Lung (tissue), 12 donors: ENCODE measurements around the gene LIPI. TPM values are rescaled to one million over a fixed set of nuclear protein-coding genes. Genes with fewer than 3 reads are reported as not detected.

ENCODE experiments used
- ATAC-seq: fragments of 200-7000 bp; cut with Tn5 transposase; one replicate; pipeline ENCODE4 v1.9.1; 2020; ENCODE audit warnings: moderate number of reproducible peaks; ENCODE audit not compliant: insufficient read depth, low FRiP score
- DNase-seq, 3 donors: peaks; one replicate each; pipeline ENCODE4 v3.0.0-alpha.2; 2013 to 2017
- H3K27ac ChIP-seq, 2 donors: one replicate each; pipeline ENCODE4 v1.5.1; 2013; ENCODE audit warnings: mild to moderate bottlenecking in 2 of 2, moderate library complexity in 2 of 2, control low read depth in 1 of 2, inconsistent platforms in 1 of 2, low read depth in 1 of 2, low read length in 1 of 2
- H3K27me3 ChIP-seq, 3 donors: one replicate each; pipeline ENCODE4 v1.5.1; 2013; ENCODE audit warnings: low read length in 2 of 3; ENCODE audit not compliant: control insufficient read depth in 3 of 3, insufficient read depth in 3 of 3
- H3K36me3 ChIP-seq, 4 donors: one replicate each; pipeline ENCODE4 v1.5.1; 2013; ENCODE audit warnings: low read length in 4 of 4, mild to moderate bottlenecking in 1 of 4, moderate library complexity in 1 of 4; ENCODE audit not compliant: control insufficient read depth in 4 of 4, insufficient read depth in 4 of 4
- H3K4me1 ChIP-seq, 5 donors: one replicate each; pipeline ENCODE4 v1.5.1; 2013; ENCODE audit warnings: low read length in 5 of 5, mild to moderate bottlenecking in 2 of 5, moderate library complexity in 1 of 5; ENCODE audit not compliant: control insufficient read depth in 5 of 5, insufficient read depth in 5 of 5
- H3K4me3 ChIP-seq: one replicate; pipeline ENCODE4 v1.5.1; 2013; ENCODE audit warnings: mild to moderate bottlenecking, control low read depth, moderate library complexity
- H3K9ac ChIP-seq, 2 donors: one replicate each; pipeline ENCODE4 v1.5.1; 2013; ENCODE audit warnings: low read length in 2 of 2, control low read depth in 1 of 2; ENCODE audit not compliant: insufficient read depth in 1 of 2
- H3K9me3 ChIP-seq, 4 donors: one replicate each; pipeline ENCODE4 v1.5.1; 2013; ENCODE audit warnings: low read length in 3 of 4, mild to moderate bottlenecking in 1 of 4, moderate library complexity in 1 of 4; ENCODE audit not compliant: control insufficient read depth in 4 of 4, insufficient read depth in 3 of 4
- WGBS, 2 donors: extraction: QIAGEN DNeasy Blood & Tissue Kit; methylation state at CpG; one replicate each; pipeline ENCODE4 v1.1.7; 2013; 5-methylcytosine and 5-hydroxymethylcytosine counted together
- polyA plus RNA-seq, 2 donors: library from polyadenylated mRNA; stranded (reverse); fragments of 200-250 nt; gene quantifications; one replicate each; pipeline ENCODE4 v1.2.1, GENCODE V29; 2013
- total RNA-seq, 2 donors: library from RNA; depleted of rRNA in 1 of 2; stranded (reverse); fragments of >200 nt in 1 of 2; gene quantifications; one replicate each; pipeline ENCODE4 v1.2.1, GENCODE V29; 2014 to 2021
- TF ChIP-seq, protein P1 (sequence below): IDR thresholded peaks from 2 replicates; pipeline ENCODE4 v1.5.1; 2012; ENCODE audit warnings: mild to moderate bottlenecking; ENCODE audit errors: control extremely low read depth, extremely low read depth
- donor health status: control.
- donor health status: control.
- donor health status: Bipolar disorder and iron deficiency.
- donor health status: healthy.
- donor health status: DM: yes; HTN: yes; CAD: no.

LIPI gene
- total and polyA plus RNA-seq, 4 donors, result not detected

DNA sequence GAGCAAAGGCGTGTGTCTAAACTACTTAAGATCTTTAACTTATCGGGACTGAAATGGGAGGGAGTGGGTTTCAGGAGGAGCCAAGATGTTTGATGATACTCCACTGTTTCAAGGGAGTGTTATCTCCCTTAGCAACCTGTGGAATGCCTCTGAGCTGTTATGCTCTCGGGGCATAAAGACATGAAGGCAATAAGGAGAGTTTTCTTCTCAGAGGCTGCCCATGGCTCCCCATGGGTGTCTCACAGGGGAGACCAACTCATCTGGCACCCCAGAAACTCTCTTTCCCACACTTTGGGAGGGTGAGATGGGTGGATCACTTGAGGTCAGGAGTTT lies 130.0 kb downstream of the LIPI start:
- 95% methylated on average over 3 of the region's 3 CpGs for WGBS, 2 donors
- no peak overlapping the region for H3K27ac ChIP-seq
- TF ChIP-seq, protein P1, sequence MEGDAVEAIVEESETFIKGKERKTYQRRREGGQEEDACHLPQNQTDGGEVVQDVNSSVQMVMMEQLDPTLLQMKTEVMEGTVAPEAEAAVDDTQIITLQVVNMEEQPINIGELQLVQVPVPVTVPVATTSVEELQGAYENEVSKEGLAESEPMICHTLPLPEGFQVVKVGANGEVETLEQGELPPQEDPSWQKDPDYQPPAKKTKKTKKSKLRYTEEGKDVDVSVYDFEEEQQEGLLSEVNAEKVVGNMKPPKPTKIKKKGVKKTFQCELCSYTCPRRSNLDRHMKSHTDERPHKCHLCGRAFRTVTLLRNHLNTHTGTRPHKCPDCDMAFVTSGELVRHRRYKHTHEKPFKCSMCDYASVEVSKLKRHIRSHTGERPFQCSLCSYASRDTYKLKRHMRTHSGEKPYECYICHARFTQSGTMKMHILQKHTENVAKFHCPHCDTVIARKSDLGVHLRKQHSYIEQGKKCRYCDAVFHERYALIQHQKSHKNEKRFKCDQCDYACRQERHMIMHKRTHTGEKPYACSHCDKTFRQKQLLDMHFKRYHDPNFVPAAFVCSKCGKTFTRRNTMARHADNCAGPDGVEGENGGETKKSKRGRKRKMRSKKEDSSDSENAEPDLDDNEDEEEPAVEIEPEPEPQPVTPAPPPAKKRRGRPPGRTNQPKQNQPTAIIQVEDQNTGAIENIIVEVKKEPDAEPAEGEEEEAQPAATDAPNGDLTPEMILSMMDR, result no peak

DNA sequence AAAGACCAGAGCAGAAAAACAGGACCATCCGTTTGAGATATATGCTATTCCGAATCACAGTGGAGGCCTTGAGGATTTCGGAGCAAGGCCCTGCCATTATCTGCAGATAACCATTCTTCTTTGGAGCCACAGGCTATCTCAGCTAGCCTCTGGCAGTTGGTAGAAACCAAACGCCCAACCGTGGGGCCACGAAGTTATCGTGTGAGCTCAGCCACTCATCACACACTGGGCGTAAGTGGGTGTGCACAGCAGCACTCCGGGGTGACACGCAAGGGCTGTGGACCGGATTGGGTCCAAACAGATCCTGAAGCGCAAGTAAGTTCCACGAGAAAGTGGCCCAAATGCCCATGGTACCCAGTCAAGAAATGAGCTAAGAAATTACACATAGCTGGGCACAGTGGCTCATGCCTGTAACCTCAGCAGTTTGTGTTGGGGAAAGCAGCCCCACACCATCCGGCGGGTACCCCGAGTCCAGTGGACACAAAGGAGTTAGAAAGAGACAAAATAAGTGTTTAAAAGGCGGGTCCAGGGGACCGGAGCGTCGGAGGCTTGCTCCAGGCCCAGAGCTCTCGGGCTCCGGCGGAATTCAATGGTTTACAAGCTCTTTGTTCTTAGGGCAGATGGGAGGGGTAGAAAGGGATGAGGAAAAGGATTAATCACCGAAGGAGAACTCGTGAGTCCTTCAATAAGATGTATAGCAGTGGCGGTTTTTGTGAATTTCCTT lies 130.6 kb downstream of the LIPI start:
- Histone ChIP-seq H3K4me1 (no peaks in the 10 kb centered on the region), H3K4me3 (no peak overlapping the region), H3K36me3 (peaks cover 0 to 10% (median 2%) of the 10 kb centered on the region in 4 donors), H3K9me3 (peaks cover 0 to 25% (median 2%) of the 10 kb centered on the region in 4 donors), H3K27me3 (no peaks in the 10 kb centered on the region), H3K27ac (no peak overlapping the region), H3K9ac (no peak overlapping the region)
- ATAC-seq (no peak), DNase-seq (no peak)
- TF ChIP-seq, protein P1, result no peak
- WGBS, 2 donors, result 92% methylated on average over 26 of the region's 26 CpGs

More for the DNA sequence above, 130.0 kb downstream of the LIPI start:
- no peak overlapping the region for H3K4me3 ChIP-seq
- DNase-seq (no peak), ATAC-seq (no peak)
- H3K4me1 ChIP-seq, result no peaks in the 10 kb centered on the region
- H3K9ac ChIP-seq, result no peak overlapping the region
- H3K36me3 ChIP-seq, result peaks cover 0 to 10% (median 0%) of the 10 kb centered on the region in 4 donors
- no peaks in the 10 kb centered on the region for H3K27me3 ChIP-seq
- H3K9me3 ChIP-seq, result peaks cover 0 to 25% (median 2%) of the 10 kb centered on the region in 4 donors

DNA sequence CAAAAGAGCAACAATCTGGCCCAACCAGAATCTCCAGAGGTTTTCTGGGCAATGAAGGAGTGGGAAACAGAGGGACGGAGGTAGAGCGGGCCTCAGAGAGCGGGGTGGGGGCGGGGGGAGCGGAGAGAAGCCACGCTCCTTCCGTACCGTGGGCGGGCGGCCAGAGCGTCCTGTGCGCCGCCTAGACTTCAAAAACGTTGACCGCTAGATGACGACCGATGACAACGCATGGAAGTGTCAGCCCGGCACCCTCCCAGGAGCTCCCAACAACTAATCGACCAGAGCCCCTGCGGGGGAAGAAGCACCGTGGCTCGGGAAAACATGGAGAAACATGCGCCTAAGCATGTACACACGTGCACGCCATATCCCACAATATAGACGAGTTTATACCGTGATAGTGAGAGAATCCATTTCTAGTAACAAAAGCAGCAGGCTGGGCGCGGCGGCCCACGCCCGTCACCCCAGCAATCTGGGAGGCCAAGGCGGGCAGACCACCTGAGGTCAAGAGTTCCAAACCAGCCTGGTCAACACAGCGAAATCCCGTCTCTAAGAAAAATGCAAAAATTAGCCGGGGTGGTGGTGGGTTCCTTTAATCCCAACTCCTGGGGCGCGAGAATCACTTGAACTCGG lies 131.9 kb downstream of the LIPI start:
- TF ChIP-seq, protein P1, result no peak
- Histone ChIP-seq H3K4me1 (no peaks in the 10 kb centered on the region), H3K4me3 (no peak overlapping the region), H3K27me3 (no peaks in the 10 kb centered on the region), H3K9me3 (peaks cover 0 to 17% (median 2%) of the 10 kb centered on the region in 4 donors), H3K27ac (no peak overlapping the region), H3K36me3 (peaks cover 0 to 4% (median under 1%) of the 10 kb centered on the region in 4 donors), H3K9ac (no peak overlapping the region)
- DNase-seq, result no peak
- ATAC-seq, result no peak
- 97 to 98% methylated on average over 40 of the region's 40 CpGs for WGBS, 2 donors
